ENCODE data around the gene PRDM16.

Gene PRDM16

DNA sequence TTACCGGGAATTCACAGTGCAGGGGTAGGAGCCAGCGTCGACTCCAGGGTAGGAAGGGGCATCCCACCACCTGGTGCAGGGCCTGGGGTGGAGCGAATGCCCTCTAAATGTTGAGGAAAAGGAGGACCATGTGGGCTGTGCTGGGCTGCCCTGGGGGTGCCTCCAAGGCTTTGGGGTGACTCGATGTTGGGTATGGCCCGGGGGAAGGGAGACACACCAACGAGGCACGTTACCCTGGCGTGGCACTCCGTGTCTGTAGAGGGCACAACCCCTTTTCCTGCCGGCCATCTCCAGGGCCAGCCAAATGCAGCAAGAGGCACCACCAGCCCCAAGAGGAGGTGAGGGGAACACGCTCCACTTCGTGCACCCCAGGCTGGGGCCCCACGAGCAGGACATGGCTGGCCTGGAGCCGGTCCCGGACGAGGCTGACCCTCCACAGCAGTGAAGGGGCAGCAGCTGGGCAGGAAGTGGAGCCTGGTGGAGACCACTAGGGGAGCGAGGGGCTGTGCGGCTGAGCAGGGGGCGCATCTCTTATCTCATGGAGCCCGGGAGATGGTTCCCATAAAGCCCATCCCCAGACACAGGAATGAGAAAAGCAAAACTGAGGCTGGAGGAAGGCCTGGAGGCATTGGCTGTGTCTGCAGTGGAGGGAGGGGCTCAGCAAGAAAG lies 36.5 kb upstream of the PRDM16 start:
- in situ Hi-C loops (cut with HindIII; ENCODE audit: low sequenced_read_pairs), result no loop called here

DNA sequence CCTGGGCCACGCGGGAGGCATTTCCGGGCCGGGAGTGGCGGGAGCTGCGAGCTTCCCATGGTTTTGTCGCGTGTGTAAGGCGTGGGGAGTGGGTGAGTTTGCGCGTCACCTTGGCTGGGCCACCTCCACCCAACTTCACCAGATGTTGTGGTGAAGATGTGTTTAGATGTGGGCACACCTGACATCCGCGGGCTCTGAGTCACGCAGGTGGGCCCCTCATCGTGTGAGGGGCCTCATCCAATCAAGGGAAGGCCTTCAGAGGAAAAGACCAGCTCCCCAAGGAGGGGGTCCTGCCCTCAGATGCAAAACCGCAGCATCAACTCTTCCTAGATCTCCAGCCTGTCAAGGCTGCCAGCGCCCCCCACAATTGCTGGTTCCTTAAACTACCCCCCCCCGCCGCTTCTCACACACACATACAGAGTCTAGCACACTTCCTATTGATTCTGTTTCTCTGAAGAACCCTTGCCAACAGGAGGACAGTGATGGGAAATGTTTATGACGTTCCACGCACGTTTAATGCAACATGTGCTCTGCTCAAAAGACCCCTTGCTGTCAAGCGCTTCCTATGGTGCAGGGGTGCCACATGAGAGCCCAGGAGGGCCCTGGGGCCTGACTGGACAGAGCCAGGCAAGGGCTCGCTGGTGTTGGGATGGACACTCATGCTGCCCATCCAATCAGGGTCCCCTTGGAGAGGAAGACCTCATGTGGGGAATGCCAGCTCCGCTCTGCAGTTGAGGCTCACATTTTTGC lies 35.8 kb upstream of the PRDM16 start:
- in situ Hi-C loops (cut with HindIII; ENCODE audit: low sequenced_read_pairs), result no loop called here

DNA sequence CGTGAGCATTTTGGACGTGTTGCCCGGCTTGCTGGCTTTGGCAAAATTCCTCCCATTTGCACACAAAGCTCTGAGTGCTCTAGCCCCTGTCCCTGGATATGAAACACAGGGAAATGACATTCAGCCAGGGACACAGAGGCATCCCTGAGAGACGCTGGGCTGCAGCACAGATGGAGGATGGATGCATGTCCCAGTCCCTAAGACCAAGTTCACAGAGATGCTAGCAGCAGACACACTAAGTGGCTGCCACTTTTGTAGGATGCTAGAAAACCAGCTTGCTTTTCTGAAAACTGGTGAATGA lies 35.3 kb upstream of the PRDM16 start:
- in situ Hi-C loops (cut with HindIII; ENCODE audit: low sequenced_read_pairs), result no loop called here

DNA sequence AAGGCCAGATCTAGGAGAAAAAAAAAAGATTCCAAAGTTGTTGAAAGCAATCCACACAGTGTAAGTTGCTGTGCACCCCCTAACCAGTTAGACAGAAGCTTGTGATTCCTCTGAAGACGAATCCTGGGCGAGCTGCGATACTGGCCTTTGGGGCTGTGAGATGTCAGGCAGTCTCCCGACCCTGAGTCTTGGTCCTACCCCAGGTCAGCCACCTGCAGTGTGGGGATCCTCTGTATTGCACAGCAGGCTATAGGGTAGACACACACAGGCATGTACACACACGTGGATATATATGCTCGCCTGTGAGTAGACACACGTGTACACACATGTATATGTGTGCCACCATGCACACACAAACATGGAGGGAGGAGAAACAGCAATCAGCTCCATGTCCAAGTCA lies 34.8 kb upstream of the PRDM16 start:
- in situ Hi-C loops (cut with HindIII; ENCODE audit: low sequenced_read_pairs), result no loop called here

DNA sequence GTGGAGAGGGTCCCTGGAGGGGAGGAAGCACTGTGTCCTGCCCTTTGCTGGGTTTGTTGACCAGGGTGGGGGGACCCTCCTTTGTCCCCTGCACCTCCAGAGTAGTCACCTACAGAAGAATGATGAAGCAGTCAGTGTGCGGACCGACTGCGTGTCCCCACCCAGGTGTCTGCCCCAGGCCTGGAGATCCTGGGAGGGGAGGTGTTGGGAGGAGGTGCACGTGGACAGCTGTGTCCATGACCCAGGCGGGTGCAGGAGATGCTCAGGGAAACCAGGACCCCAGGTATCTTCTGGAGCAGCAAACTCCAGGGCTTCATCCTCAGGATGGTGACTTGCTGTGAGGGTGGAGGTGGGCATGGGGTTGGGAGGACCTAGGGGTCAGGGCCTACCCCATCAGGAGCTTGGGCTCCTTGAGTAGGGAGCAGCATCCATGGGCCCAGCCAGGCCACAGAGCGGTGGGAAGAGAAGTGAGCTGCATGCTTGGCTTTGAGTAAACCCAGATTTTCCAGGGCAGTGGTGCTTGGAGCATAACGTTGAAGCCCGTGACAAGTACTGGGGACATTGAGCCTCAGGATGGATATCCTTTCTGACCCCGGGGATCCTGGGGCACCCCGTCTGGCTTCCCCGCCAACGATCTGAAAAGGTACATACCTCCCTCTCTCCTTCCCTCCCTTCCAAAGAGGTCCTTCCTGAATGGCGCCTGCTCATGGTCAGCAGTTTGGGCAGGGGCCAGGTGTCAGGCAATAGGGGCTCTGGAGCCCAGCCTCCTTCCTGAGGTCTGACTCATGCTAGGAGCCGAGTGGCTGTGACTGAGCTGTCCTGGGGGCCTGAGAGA lies 34.1 kb upstream of the PRDM16 start:
- in situ Hi-C loops (cut with HindIII; ENCODE audit: low sequenced_read_pairs), result no loop called here

DNA sequence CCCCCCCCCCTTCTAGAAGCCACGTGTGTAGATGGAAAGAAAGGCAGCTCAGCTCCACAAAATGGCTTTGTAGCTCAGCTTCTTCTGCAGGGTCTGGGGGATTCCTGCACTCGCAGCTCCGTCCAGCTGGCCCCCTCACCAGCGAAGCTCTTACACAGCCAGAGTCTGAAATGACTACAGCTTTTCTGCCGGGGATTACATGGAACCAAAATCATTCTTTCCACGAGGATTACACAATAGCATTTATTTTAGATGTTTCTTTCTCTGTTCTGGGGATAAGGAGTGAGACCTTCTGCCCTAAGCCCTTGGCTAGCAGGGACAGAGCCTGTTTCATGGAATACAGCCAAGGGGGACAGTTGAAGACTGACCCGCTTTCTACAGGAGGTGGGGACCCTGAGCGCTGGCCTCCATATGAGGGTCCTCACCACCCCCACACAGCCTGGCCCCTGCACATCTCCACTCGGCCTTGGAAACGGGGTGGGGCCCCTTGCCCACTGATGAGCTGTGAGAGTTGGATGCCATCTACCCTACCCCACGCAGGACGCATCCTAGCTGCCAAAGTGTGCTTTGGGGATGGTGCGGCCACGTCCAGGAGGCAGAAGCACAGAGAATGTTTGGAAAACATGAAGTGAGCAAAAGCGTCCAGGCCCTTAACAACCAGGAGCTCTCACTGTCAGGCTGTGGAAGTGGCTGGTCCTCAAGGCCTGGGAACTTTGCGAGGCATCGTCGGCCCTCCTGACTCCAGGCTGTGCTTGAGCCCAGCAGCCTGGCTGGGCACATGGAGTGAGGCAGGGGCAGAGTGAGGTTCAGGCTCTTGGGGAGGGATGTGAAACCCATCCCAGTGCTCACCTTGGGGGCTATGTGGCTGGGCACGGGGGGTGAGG lies 33.2 kb upstream of the PRDM16 start:
- in situ Hi-C loops (cut with HindIII; ENCODE audit: low sequenced_read_pairs), result no loop called here

DNA sequence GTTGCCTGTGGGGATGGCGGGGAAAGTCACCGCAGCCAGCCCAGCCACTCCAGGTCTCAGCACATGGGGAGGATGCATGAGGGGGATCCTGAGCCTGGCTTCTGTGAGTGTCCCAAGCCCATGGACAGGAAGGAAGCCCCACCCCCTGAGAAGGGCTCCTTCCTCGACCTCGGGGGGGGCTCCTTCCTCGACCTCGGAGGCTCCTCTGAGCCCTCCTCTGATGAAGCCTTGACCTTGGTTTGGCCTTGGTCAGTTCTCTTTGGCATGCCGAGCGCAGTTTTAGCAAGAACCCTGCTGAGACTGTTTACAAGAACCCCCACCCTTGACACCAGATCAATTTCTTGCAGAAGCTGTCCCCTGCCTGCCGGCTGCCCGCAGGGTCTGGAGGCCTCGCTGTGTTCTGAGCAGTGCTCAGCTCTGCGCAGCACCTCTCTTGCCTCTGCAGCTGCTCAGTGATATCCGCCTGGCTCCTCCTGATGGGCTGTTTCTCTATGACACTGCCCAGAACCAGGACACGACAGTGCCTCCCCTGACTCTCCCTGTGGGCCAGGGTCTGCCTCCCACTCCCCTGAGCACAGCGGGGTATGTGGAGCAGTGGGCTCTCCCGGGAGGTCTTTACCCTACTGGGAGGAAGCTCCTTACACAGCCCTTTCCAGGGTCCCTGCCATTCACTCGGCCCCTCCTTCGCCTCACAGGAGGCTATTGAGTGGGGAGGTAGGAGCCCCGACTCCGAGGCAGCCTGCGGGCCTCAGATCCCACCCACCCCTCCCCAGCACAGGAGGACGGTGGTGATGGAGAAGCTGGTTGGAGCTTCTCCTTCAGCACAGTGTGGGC lies 32.3 kb upstream of the PRDM16 start:
- in situ Hi-C loops (cut with HindIII; ENCODE audit: low sequenced_read_pairs), result no loop called here

DNA sequence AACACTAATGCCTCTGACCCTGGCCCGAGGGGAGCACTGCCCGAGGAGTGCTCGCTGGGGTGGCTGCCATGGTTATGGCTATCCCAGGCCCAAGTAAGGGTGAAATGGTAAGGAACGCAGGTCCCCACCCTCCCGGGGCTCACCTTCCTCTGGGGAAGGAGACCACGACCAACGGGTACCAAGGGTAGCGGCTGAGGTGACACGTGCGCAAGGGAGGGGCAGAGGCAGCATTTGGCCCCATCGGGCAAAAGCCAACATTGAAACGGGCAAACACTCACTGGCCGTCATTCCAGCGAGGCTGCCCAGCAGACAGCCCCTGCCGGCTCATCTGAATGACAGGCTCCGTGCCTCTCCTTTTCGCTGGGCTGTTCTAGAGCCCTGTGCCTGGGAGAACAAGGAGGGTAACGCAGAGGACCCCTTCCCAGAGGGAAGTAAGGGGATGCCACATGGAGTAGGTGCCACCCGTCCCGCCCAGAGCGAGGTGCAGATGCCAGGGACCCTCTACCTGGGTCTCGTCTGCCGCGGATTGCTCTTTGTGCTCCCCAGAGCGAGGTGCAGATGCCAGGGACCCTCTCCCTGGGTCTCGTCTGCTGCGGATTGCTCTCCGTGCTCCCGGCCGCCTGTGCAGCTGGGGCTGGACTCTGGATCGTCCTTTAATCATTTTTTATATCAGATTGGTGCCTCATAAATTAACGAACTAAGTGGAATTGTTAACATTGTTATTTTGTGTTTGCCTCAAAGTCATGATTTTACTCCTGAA lies 31.5 kb upstream of the PRDM16 start:
- in situ Hi-C loops (cut with HindIII; ENCODE audit: low sequenced_read_pairs), result no loop called here

DNA sequence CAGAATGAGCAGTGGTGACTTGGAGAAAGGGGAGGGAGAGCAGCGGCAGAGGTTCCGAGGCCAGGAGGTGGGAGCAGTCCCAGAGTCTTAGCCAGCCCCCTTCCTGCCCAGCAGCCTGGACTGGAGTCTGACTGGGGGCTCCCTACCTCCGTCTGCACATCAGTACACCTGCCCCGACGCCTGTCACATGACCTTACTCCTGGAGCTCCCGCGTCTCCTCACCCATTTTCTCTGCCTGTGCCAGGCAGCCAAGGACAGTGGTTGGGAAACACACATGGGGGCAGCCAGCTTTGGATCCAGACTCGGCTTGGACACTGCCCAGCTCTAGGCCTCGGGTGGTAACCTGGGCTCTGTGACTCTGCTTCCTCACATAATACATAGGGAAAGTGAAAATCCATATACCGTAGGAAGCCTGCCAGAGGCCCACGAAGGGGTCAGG lies 30.9 kb upstream of the PRDM16 start:
- in situ Hi-C loops (cut with HindIII; ENCODE audit: low sequenced_read_pairs), result no loop called here

DNA sequence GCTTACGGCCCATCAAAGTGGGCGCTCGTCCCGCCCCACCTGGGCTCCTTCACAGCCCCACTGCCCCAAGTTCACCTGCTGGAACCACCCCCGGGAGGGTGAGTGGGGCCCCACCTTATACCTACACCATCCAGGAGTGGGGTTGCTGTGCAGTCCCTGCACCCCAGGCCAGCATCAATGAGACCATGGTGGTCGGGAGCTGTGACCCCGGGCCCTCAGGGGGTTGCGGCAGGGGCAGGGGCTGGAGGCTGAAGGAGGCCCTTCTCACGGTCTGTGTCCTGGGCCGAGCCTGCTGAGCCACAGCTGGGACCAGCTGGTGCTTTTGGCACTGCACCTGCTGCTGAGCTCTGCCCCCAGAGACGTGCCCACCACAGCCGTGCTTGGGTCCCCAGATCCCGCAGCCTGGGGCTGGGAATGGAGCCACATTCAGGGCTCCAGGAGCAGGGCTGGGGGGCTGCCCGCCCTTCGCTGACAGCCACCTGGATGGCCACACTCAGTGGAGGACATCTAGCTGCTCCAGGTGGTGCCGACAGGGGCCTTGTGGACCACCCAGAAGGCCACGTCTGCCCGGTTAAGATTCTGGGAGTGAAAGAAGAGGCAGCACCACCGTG lies 30.3 kb upstream of the PRDM16 start:
- in situ Hi-C loops (cut with HindIII; ENCODE audit: low sequenced_read_pairs), result no loop called here

DNA sequence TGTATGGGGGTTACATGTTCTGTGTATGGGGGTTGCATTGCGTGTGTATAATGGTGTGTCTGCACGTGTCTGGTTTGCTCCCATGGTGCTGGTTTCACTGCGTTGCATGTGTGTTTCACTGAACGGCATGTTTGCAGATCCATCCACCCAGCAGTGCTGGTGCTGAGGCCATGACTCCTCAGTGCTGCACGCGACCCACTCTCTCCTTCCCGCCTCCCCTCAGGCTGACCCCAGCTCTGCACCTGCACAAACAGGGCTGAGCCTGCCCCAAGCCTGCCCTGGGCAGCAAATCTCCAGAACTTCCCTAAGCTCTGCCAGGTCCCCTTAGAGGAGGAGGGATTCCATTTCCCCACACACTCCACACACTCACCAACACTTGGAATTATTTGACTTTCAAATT lies 29.0 kb upstream of the PRDM16 start:
- in situ Hi-C loops (cut with HindIII; ENCODE audit: low sequenced_read_pairs), result no loop called here

DNA sequence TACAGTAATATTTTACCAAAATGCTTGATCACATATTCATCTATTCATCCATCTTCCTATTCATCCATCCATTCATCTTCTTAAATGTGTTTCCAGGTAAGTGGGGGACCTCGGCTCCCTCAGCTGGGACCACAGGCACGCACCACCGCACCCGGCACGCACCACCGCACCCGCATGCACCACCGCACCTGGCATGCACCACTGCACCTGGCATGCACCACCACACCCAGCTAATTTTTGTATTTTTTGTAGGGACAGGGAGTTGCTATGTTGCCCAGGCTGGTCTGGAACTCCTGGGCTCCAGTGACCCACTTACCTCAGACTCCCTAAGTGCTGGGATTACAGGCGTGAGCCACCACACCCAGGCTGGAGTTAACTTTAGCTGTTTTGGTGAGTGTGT lies 26.5 kb upstream of the PRDM16 start:
- in situ Hi-C loops (cut with HindIII; ENCODE audit: low sequenced_read_pairs), result no loop called here

DNA sequence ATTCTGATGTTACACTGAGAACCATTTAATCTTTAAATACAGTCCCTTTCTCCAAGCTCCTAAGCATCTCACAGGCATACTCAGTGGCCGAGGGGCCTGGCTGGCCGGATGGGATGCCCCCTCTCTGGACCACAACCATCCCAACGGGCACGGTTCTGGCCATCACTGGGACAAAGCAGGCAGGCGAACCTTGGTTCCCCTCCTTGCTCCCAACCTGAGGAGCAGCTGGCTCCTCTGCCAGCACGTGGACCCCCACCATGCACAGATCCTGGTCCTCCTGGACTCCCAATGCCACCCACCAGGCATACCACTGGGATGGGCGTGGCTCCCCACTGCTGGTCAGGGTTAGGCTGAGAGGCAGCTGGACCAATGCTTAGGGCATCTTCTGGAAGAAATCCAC lies 19.8 kb upstream of the PRDM16 start:
- in situ Hi-C loops (cut with HindIII; ENCODE audit: low sequenced_read_pairs), result no loop called here

DNA sequence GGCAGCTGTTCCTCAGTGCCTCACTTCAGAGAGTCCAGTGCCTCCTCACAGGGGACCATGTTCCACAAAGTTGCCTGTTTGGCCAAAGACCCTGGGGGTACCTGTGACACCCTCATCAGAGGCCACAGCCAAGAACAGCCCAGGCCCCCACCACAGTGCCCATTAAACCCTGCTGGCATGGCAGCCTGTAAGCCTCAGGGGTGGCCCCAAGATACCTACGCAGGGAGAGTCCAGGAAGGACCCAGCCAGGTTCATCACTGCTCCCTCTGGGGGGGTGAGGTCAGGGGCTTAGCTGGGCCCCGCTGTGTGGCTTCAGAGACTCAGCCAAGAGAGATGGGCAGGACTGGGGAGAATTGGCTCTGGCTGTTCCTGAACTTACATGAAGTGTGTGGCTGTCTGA lies 19.1 kb upstream of the PRDM16 start:
- in situ Hi-C loops (cut with HindIII; ENCODE audit: low sequenced_read_pairs), result no loop called here

DNA sequence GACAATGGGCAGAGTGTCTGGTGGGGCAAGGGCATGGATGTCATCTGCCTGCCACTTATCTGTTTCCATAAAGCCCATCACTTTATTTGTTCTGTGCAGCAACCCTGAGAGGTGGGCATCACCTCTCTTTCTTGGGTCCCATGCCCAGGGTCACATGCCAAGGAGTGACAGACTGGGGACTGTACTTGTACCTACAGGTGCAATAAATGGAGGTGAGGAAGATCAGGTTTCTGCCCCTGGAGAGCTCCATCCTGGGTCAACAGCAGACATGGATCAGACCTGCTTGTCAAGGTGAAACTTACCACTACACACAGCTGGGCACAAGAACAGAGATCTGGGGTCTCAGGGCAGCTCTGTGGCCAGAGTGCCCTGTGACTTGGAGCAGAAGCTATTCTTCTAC lies 18.4 kb upstream of the PRDM16 start:
- in situ Hi-C loops (cut with HindIII; ENCODE audit: low sequenced_read_pairs), result no loop called here

DNA sequence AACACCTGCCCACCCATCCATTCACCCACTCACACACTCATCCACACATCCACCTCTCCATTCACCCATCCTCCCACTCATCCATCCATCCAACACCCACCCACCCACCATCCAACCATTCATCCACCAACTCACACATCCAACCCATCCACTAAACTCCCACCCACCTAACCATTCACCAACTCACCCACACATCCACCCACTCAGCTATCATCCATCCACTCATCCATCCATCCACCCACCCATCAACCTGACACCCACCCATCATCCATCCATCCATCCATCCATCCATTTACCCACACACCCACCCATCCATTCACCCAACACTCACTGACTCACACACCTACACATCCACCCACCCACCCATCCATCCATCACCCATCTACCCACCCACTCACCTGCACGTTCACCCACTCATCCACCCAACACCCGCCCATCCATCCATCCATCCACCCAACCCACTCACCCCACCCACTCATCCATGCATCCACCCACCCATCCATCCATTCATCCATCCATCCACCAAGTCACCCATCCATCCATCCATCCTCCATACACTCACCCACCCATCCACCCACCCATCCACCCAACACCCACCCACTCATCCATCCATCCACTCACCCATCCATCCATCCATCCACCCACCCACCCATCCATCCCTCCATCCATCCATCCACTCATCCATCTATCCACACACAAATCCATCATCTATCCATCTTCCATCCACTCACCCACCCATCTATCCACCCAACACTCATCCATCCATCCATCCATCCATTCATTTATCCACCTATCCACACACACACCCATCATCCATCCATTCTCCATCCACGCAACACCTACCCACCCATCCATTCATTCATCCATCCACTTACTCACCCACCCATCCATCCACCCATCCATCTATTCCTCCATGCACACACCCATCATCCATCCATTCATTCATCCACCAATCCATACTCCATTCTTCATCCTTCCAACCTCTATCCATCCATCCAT lies 17.4 kb upstream of the PRDM16 start:
- in situ Hi-C loops (cut with HindIII; ENCODE audit: low sequenced_read_pairs), result no loop called here

DNA sequence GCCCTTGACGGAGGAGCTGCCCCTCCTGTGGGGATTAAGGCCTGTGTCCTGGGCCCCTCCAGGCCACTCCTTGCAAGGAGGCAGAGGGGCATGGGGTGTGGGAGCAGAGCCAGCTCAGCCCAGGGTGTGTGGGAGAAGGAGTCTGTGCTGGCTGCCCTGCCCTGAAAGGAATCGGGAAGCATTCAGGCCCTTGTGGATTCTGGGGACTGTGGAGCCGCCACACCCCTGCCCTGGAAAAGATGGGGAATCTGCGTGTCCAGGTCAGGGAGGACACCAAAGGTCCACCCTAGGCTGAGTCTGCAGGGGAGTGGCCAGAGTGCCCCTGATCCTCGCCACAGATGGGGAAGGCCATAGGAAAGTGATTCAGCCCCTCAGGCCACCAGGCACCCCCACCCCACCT lies 16.5 kb upstream of the PRDM16 start:
- in situ Hi-C loops (cut with HindIII; ENCODE audit: low sequenced_read_pairs), result no loop called here
